ENCODE measurements around the gene PRPSAP1. TPM values are rescaled to one million over a fixed set of nuclear protein-coding genes. Genes with fewer than 3 reads are reported as not detected.

PRPSAP1 gene, protein sequence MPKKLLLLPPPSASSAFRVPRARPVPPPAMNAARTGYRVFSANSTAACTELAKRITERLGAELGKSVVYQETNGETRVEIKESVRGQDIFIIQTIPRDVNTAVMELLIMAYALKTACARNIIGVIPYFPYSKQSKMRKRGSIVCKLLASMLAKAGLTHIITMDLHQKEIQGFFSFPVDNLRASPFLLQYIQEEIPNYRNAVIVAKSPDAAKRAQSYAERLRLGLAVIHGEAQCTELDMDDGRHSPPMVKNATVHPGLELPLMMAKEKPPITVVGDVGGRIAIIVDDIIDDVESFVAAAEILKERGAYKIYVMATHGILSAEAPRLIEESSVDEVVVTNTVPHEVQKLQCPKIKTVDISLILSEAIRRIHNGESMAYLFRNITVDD
- total RNA-seq (2022; extraction: Qiagen RNA extraction): 53.1 to 63.4 TPM (median 58.2 TPM) in 5 replicates

DNA sequence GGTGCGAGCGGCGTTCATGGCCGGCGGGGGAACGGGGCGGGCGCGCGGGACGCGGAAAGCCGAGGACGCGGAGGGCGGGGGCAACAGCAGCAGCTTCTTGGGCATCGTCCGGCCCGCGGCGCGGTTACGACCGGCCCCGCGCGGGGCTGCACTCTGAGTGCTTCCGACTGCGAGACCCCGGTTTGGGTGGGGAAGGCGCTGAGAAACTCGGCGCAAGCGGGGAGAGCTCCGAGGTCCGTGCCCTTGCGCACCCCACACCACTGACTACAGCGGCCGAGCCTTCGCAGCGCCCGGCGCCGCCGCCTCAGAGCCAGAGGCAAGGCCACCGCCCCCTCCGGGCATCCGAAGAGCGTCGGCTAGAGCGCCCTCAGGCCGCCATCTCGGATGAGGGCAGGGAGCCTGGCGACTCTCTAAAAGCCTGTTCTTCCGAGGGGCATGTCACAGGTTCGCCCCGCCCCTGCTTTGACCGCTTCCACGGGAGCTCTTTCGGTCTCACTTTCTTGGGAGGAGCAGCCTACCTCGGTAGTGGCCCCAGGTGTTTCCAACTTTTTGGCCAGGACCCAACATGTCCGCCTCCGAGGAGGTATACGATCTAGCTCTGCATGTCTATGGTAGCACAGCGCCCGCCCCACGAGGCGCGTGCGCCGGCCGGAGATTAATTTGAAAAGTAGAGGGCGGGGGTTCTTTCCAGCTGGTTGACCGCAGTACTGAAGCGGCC lies at the start of gene PRPSAP1:
PRPSAP1 (minus strand) TSS at position 318 of the 718 bp plus-strand sequence; CDS start at position 105, 213 bp downstream.

DNA sequence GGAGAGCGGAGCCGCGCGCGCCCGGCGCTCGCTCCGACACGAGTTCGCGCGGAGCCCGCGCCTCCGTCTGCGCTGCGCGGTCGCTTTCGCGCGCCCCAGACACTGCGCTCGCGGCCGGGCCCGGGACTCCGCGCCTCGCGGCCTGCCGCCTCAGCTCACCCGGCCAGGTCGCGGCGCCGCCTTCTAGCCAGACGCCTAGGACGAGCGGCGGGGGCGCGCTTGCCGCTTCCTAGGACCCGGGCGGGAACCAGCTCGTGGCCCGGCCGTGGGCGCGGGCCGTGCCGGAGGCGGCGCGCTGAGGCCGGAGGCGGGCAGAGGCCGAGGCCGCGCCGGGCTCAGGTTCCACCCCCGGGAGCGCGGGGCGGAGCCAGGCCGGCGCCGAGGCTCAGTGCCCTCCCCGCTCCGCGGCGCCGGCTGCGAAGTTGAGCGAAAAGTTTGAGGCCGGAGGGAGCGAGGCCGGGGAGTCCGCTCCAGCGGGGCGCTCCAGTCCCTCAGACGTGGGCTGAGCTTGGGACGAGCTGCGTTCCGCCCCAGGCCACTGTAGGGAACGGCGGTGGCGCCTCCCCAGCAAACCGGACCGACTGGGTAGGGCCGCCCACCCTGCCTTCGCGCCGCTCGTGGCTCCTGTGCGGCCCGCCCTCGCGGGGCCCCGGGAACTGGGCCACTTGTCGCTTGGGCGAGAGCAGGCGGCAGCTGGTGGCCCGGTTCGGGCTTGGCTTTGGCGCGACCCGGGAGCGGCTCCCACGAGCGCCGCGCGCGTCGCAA lies 30.7 kb upstream of the PRPSAP1 start, which contains the start of gene SPHK1:
SPHK1 (plus strand) TSS at position 388 of the 765 bp plus-strand sequence. CDS start 1,036 bp downstream, outside the sequence.

DNA sequence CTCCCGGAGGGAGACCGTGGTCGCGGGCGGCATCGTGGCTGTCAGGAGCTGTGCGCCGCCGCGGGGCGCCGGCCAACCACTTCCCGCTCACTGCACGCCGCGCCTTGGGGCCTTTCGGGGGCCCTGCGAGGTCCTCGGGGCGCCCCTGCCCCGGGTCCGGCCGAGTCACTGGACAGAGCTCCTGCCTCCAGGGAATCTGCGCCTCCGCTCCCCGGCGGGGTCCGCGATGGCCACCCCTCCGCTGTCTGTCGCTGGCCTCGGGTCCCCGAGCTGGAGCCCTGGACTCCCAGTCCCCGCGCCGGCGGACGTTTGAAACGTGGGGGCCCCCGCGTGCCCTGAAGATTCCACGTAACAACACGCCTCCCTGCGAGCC lies 45.8 kb downstream of the PRPSAP1 start, which contains the start of gene QRICH2:
QRICH2 (minus strand) TSS at position 311 of the 373 bp plus-strand sequence; CDS start at position 33, 278 bp downstream.

DNA sequence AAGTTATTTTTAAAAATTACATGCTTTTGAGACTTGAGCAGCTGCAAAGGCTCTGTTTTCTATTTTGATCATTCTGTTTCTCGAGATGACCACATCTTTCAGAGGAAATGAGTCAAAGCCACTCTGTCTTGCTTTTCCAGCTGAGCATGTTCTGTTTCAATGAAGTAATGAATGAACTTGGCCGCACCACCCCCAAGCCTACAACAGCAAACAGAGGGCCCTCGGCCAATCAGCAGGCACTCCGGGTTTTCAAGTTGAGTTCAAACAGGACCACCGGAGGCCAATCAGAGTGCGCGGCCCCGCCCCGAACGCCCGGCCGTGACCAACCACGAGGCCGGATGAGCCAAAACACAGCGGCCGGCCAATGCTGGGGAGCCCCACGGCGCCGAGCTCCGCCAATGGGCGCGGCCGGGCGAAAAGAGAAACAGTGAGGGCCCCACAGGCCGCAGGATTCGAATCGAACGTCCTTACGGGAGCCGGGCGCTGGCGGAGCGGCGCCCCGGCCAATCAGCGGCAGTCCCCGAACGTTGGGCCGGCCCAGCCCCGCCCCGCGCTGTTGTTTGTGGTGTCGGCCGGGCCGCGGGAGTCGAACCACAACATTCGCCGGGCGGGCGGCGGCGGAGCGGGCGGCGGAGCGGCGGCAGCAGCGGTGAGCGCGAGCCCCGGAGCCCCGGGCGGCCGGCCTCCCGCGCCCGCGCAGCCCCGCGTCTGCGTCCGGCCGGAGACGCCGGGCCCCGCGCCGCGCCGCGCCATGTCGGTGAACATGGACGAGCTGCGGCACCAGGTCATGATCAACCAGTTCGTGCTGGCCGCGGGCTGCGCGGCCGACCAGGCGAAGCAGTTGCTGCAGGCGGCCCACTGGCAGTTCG lies 88.7 kb downstream of the PRPSAP1 start, which contains the start of gene UBALD2:
UBALD2 (plus strand) TSS at position 594 of the 869 bp plus-strand sequence; CDS start at position 752, 158 bp downstream.

Other genes starting within 250 kb of the PRPSAP1 start
- gene FOXJ1, start 212.7 kb downstream of the PRPSAP1 start, total RNA-seq (2022; extraction: Qiagen RNA extraction): 0.77 to 1.1 TPM (median 0.95 TPM) in 5 replicates
- 8.3 to 10.3 TPM (median 9.7 TPM) in 5 replicates for gene RNF157, start 113.4 kb downstream of the PRPSAP1 start, total RNA-seq (2022; extraction: Qiagen RNA extraction)
- 119 to 198 TPM (median 177 TPM) in 5 replicates for gene UBALD2, start 88.6 kb downstream of the PRPSAP1 start, total RNA-seq (2022; extraction: Qiagen RNA extraction)
- gene QRICH2, start 45.6 kb downstream of the PRPSAP1 start, total RNA-seq (2022; extraction: Qiagen RNA extraction): 0.42 to 1.1 TPM (median 0.85 TPM) in 5 replicates
- gene SPHK1, start 30.7 kb upstream of the PRPSAP1 start, total RNA-seq (2022; extraction: Qiagen RNA extraction): 32.2 to 43.3 TPM (median 36.6 TPM) in 5 replicates
- 26.3 to 29.1 TPM (median 28.2 TPM) in 5 replicates for gene UBE2O, start 99.2 kb upstream of the PRPSAP1 start, total RNA-seq (2022; extraction: Qiagen RNA extraction)
- gene AANAT, start 113.7 kb upstream of the PRPSAP1 start, total RNA-seq (2022; extraction: Qiagen RNA extraction): 0.22 to 0.64 TPM (median 0.33 TPM) in 5 replicates
- 54.6 to 64.5 TPM (median 61.4 TPM) in 5 replicates for gene RHBDF2, start 147.5 kb upstream of the PRPSAP1 start, total RNA-seq (2022; extraction: Qiagen RNA extraction)
- gene CYGB, start 183.8 kb upstream of the PRPSAP1 start, total RNA-seq (2022; extraction: Qiagen RNA extraction): 0.88 to 1.7 TPM (median 1.2 TPM) in 5 replicates
- gene PRCD, start 186.1 kb upstream of the PRPSAP1 start, total RNA-seq (2022; extraction: Qiagen RNA extraction): not detected in 5 replicates
- gene ST6GALNAC2, start 231.9 kb upstream of the PRPSAP1 start, total RNA-seq (2022; extraction: Qiagen RNA extraction): 0.37 to 0.46 TPM (median 0.42 TPM) in 5 replicates